ENCODE results near the gene DYNC1LI1. TPM values are rescaled to one million over a fixed set of nuclear protein-coding genes. Genes with fewer than 3 reads are reported as not detected.

Gene DYNC1LI1
- total RNA-seq, 4 donors from 2014 or later: 63.7 to 86.0 (median 69.7) TPM

DNA sequence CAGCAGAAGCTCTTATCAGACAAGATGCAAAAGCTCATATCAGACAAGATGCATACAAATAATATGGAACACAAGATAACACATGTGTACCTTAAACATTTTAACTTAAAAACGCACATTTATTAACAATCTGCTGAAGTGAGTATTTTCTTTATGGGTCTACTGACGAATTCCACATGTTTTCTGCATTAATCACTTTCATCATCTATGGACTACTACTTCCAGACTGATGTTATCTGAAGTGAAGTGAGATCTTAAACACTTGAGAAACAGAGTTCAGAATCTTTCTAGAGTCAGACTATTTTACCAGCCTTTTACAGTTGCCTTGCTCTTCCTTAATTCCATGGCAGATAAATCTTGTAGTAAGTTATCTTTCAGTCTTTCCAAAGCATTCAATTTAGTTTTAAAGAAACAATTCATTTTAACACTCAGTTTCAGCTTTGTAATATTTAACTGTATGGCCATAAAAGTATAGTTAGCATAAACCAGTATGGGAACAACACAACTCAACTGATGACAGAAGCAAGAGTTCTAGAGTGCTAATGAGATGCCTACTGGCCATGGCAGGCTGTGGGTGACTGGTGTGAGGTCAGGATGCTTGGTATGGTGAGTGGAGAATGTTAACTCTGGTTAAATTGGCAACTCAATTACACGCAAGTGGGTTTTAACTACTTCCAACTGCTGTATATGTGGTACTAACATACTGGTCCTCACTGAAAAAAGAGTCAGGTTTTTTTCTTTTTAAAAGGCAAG, 77.8 kb downstream of the DYNC1LI1 start:
- Histone ChIP-seq H3K27me3 (no peaks in the 10 kb centered on the region), H3K4me3 (no peak overlapping the region), H3K4me1 (peaks cover 16% of the 10 kb centered on the region), H3K36me3 (no peaks in the 10 kb centered on the region), H3K27ac (no peak overlapping the region), H3K9me3 (no peaks in the 10 kb centered on the region)
- 81% methylated on average over 3 of the region's 3 CpGs for WGBS
- TF ChIP-seq EP300 (IDR thresholded peaks at IDR 0.05) (no peak), POLR2A (IDR thresholded peaks at IDR 0.05) (no peak), CTCF (IDR thresholded peaks at IDR 0.05) (no peak), POLR2AphosphoS5 (IDR thresholded peaks at IDR 0.05) (no peak)
- no peak for DNase-seq (ENCODE audit: low spot score in 2 of 2)

GRCh38 chr3:32488474-32489008, 82.1 kb downstream of the DYNC1LI1 start:
- H3K27me3 ChIP-seq: no peaks in the 10 kb centered on the region
- WGBS: 86% methylated on average over 3 of the region's 3 CpGs
- H3K4me1 ChIP-seq: peaks cover 12% of the 10 kb centered on the region
- H3K27ac ChIP-seq: no peak overlapping the region
- no peak for DNase-seq (ENCODE audit: low spot score in 2 of 2)
- peaks cover 14% of the 10 kb centered on the region for H3K36me3 ChIP-seq
- no peaks in the 10 kb centered on the region for H3K9me3 ChIP-seq
- H3K4me3 ChIP-seq: no peak overlapping the region
- TF ChIP-seq POLR2AphosphoS5 (IDR thresholded peaks at IDR 0.05): no peak
- TF ChIP-seq CTCF (IDR thresholded peaks at IDR 0.05): no peak
- TF ChIP-seq EP300 (IDR thresholded peaks at IDR 0.05): no peak
- no peak for TF ChIP-seq POLR2A (IDR thresholded peaks at IDR 0.05)

GRCh38 chr3:32487781-32488473, 82.7 kb downstream of the DYNC1LI1 start:
- TF ChIP-seq CTCF (IDR thresholded peaks at IDR 0.05) (no peak), EP300 (IDR thresholded peaks at IDR 0.05) (no peak), POLR2A (IDR thresholded peaks at IDR 0.05) (no peak), POLR2AphosphoS5 (IDR thresholded peaks at IDR 0.05) (no peak)
- H3K36me3 ChIP-seq: peaks cover 16% of the 10 kb centered on the region
- no peak for DNase-seq (ENCODE audit: low spot score in 2 of 2)
- no peaks in the 10 kb centered on the region for H3K9me3 ChIP-seq
- 67% methylated on average over 3 of the region's 3 CpGs for WGBS
- peaks cover 12% of the 10 kb centered on the region for H3K4me1 ChIP-seq
- no peak overlapping the region for H3K4me3 ChIP-seq
- no peaks in the 10 kb centered on the region for H3K27me3 ChIP-seq
- H3K27ac ChIP-seq: no peak overlapping the region

GRCh38 chr3:32484436-32484835, 86.2 kb downstream of the DYNC1LI1 start:
- DNase-seq (ENCODE audit: low spot score in 2 of 2): no peak
- Histone ChIP-seq H3K27me3 (no peaks in the 10 kb centered on the region), H3K36me3 (peaks cover 21% of the 10 kb centered on the region), H3K27ac (no peak overlapping the region), H3K9me3 (no peaks in the 10 kb centered on the region), H3K4me3 (no peak overlapping the region), H3K4me1 (no peaks in the 10 kb centered on the region)
- 86% methylated on average over 6 of the region's 6 CpGs for WGBS
- no peak for TF ChIP-seq EP300 (IDR thresholded peaks at IDR 0.05)
- no peak for TF ChIP-seq CTCF (IDR thresholded peaks at IDR 0.05)
- TF ChIP-seq POLR2A (IDR thresholded peaks at IDR 0.05): no peak
- TF ChIP-seq POLR2AphosphoS5 (IDR thresholded peaks at IDR 0.05): no peak

DNA sequence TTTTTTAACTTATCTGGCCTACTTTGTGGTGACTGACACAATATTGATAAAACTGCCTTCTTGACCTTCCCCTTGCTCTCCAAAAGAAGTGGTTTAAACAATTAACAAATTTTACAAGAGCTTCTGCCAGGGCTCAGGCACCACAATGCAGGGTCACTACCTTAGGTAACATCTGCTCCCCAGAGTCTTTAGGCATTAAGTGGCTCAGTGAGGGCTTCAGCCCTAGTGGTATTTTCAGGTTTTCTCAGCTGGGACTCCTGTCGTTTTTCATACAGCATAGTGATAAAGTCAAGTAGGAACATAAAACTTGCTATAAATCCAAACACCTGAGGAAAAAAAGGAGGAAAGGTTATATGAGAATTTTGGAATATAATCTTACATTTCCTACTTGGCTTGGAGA, 86.9 kb downstream of the DYNC1LI1 start:
- Histone ChIP-seq H3K9me3 (no peaks in the 10 kb centered on the region), H3K27me3 (no peaks in the 10 kb centered on the region), H3K4me3 (no peak overlapping the region), H3K27ac (no peak overlapping the region), H3K36me3 (peaks cover 21% of the 10 kb centered on the region), H3K4me1 (no peaks in the 10 kb centered on the region)
- TF ChIP-seq EP300 (IDR thresholded peaks at IDR 0.05) (no peak), POLR2AphosphoS5 (IDR thresholded peaks at IDR 0.05) (no peak), CTCF (IDR thresholded peaks at IDR 0.05) (no peak)
- WGBS: 63% methylated on average over 1 of the region's 1 CpG
- no peak for DNase-seq (ENCODE audit: low spot score in 2 of 2)
